ENCODE data around the gene MARCKSL1.

MARCKSL1 gene

GRCh38 chr1:32337855-32338636, 2.0 kb upstream of the MARCKSL1 start:
- H3K36me3 ChIP-seq (ENCODE audit: insufficient read depth, low read length), result peaks cover 20% of the 10 kb centered on the region
- no peaks in the 10 kb centered on the region for H3K9me3 ChIP-seq (ENCODE audit: low read depth, low read length)
- TF ChIP-seq EZH2 (IDR thresholded peaks at IDR 0.05), result no peak
- no peak for TF ChIP-seq FOXP2 (optimal IDR thresholded peaks at IDR 0.05; ENCODE audit: control extremely low read depth, extremely low read length, insufficient read depth)
- TF ChIP-seq POLR2AphosphoS5 (IDR thresholded peaks at IDR 0.05; ENCODE audit: borderline replicate concordance, low read depth, low read length), result no peak
- no peak overlapping the region for H3K27ac ChIP-seq
- DNase-seq (ENCODE audit: low read depth, low spot score), result no peak
- H3K9ac ChIP-seq (ENCODE audit: insufficient read length), result no peak overlapping the region
- H3K4me3 ChIP-seq, result no peak overlapping the region

- Histone ChIP-seq H3K36me3 (ENCODE audit: insufficient read depth, low read length) (peaks cover 29% of the 10 kb centered on the region), H3K9ac (ENCODE audit: insufficient read length) (no peak overlapping the region), H3K9me3 (ENCODE audit: low read depth, low read length) (no peaks in the 10 kb centered on the region), H3K27ac (no peak overlapping the region), H3K4me3 (peak overlapping the region; percentile 83)
- TF ChIP-seq EZH2 (IDR thresholded peaks at IDR 0.05), result no peak
- no peak for TF ChIP-seq FOXP2 (optimal IDR thresholded peaks at IDR 0.05; ENCODE audit: control extremely low read depth, extremely low read length, insufficient read depth)
- TF ChIP-seq POLR2AphosphoS5 (IDR thresholded peaks at IDR 0.05; ENCODE audit: borderline replicate concordance, low read depth, low read length), result no peak
- DNase-seq (ENCODE audit: low read depth, low spot score), result no peak
These were observed 1.1 kb upstream of the MARCKSL1 start for GRCh38 chr1:32336963-32337675.

DNA sequence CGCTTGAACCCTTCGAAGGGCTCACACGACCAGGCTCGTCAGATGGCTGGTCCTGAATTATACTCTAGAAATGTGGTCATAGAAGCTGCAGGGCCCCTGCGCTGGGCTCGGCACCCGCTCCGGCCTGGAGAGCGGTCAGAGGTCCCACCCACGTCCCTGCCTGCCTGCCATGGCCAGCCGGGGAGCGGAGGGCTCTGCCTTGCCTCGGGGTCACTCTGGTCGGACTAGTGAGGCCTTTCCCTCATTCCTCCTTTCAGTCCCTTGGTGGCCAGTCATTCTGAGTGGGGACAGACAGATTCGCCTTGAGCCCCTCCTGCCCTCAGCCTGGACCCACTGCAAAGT, 529 bp upstream of the MARCKSL1 start:
- H3K27ac ChIP-seq, result no peak overlapping the region
- no peak for TF ChIP-seq FOXP2 (optimal IDR thresholded peaks at IDR 0.05; ENCODE audit: control extremely low read depth, extremely low read length, insufficient read depth)
- no peak for TF ChIP-seq POLR2AphosphoS5 (IDR thresholded peaks at IDR 0.05; ENCODE audit: borderline replicate concordance, low read depth, low read length)
- TF ChIP-seq EZH2 (IDR thresholded peaks at IDR 0.05), result no peak
- H3K9ac ChIP-seq (ENCODE audit: insufficient read length), result no peak overlapping the region
- peaks cover 35% of the 10 kb centered on the region for H3K36me3 ChIP-seq (ENCODE audit: insufficient read depth, low read length)
- H3K9me3 ChIP-seq (ENCODE audit: low read depth, low read length), result no peaks in the 10 kb centered on the region
- H3K4me3 ChIP-seq, result peak overlapping the region; percentile 83
- DNase-seq (ENCODE audit: low read depth, low spot score), result no peak

- TF ChIP-seq POLR2AphosphoS5 (IDR thresholded peaks at IDR 0.05; ENCODE audit: borderline replicate concordance, low read depth, low read length), result no peak
- no peak for TF ChIP-seq EZH2 (IDR thresholded peaks at IDR 0.05)
- no peak for TF ChIP-seq FOXP2 (optimal IDR thresholded peaks at IDR 0.05; ENCODE audit: control extremely low read depth, extremely low read length, insufficient read depth)
- Histone ChIP-seq H3K36me3 (ENCODE audit: insufficient read depth, low read length) (peaks cover 46% of the 10 kb centered on the region), H3K9ac (ENCODE audit: insufficient read length) (peak overlapping the region; percentile 95), H3K4me3 (peak overlapping the region; percentile 83), H3K27ac (peak overlapping the region; percentile 84), H3K9me3 (ENCODE audit: low read depth, low read length) (no peaks in the 10 kb centered on the region)
- no peak for DNase-seq (ENCODE audit: low read depth, low spot score)
These were observed 571 bp downstream of the MARCKSL1 start for GRCh38 chr1:32335535-32335789.

GRCh38 chr1:32334864-32335534, 1.0 kb downstream of the MARCKSL1 start:
- H3K27ac ChIP-seq, result peak overlapping the region; percentile 84
- H3K9ac ChIP-seq (ENCODE audit: insufficient read length), result peak overlapping the region; percentile 95
- no peak for DNase-seq (ENCODE audit: low read depth, low spot score)
- H3K36me3 ChIP-seq (ENCODE audit: insufficient read depth, low read length), result peaks cover 51% of the 10 kb centered on the region
- TF ChIP-seq EZH2 (IDR thresholded peaks at IDR 0.05), result no peak
- H3K4me3 ChIP-seq, result peak overlapping the region; percentile 83
- no peaks in the 10 kb centered on the region for H3K9me3 ChIP-seq (ENCODE audit: low read depth, low read length)

DNA sequence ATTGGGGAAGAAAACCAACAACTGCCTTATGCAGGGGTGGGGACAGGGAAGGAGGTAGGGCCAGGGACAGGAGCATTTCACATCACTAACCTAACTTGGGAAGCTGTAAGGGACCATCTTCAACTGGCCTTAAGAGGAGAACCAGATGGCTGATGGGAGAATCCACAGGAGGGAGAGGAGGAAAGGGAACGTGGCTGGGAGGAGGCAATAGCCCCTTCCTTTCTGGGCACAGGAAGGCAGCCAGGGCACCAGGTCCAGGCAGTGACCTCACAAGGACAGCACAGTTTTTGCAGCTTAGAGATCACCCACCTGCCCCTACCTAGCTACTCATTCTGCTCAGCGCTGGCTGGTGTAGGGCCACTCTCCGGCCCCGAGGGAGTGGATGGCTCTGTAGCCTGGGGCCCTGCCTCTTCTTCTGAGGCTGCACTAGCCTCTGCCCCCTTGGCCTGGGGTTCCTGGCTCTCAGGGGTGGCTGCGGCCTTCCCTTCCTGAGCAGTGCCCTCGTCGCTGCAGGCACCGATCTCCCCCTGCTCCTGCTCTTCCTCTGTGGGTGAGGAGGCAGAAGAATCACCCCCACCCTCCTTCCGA, 1.7 kb downstream of the MARCKSL1 start:
- TF ChIP-seq POLR2AphosphoS5 (IDR thresholded peaks at IDR 0.05; ENCODE audit: borderline replicate concordance, low read depth, low read length) (peak; percentile 59; the same call in 1 of the 2 replicates), EZH2 (IDR thresholded peaks at IDR 0.05) (no peak)
- Histone ChIP-seq H3K4me3 (peak overlapping the region; percentile 83), H3K27ac (peak overlapping the region; percentile 84), H3K36me3 (ENCODE audit: insufficient read depth, low read length) (peaks cover 57% of the 10 kb centered on the region), H3K9ac (ENCODE audit: insufficient read length) (peak overlapping the region; percentile 95), H3K9me3 (ENCODE audit: low read depth, low read length) (no peaks in the 10 kb centered on the region)
- DNase-seq (ENCODE audit: low read depth, low spot score), result no peak

DNA sequence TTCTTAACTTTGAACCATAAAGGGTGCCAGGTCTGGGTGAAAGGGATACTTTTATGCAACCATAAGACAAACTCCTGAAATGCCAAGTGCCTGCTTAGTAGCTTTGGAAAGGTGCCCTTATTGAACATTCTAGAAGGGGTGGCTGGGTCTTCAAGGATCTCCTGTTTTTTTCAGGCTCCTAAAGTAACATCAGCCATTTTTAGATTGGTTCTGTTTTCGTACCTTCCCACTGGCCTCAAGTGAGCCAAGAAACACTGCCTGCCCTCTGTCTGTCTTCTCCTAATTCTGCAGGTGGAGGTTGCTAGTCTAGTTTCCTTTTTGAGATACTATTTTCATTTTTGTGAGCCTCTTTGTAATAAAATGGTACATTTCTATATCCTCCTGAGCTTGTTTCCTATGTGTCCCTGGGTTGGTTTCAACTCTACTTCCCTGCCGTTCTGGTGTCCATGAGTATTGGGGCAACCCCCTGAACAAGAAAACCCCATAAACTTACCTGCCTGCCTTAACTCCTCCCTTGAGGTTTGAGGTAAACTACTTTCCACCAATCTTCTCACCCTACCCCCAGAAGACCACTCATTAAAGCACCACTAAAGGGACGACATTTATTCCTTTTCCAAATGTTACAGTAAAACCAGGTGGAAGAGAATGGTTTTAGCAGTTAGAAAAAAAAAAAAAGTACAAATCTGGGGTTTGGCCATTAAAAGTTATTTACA, 2.6 kb downstream of the MARCKSL1 start:
- Histone ChIP-seq H3K9me3 (ENCODE audit: low read depth, low read length) (no peaks in the 10 kb centered on the region), H3K27ac (peak overlapping the region; percentile 53), H3K9ac (ENCODE audit: insufficient read length) (no peak overlapping the region), H3K36me3 (ENCODE audit: insufficient read depth, low read length) (peaks cover 66% of the 10 kb centered on the region), H3K4me3 (peak overlapping the region; percentile 83)
- TF ChIP-seq EZH2 (IDR thresholded peaks at IDR 0.05) (no peak), POLR2AphosphoS5 (IDR thresholded peaks at IDR 0.05; ENCODE audit: borderline replicate concordance, low read depth, low read length) (no peak; the same call in 1 of the 2 replicates), FOXP2 (optimal IDR thresholded peaks at IDR 0.05; ENCODE audit: control extremely low read depth, extremely low read length, insufficient read depth) (no peak)
- no peak for DNase-seq (ENCODE audit: low read depth, low spot score)

Measured in SK-N-MC (cell line).